GM18868 (cell line): Measurements from ENCODE around the gene AIFM1.

Experiments
- ATAC-seq: cut with Tn5 transposase; IDR thresholded peaks from one replicate; pipeline ENCODE4 v1.9.1; 2021; ENCODE audit warnings: mild to moderate bottlenecking, moderate library complexity; ENCODE audit not compliant: unreplicated experiment

Gene AIFM1

DNA sequence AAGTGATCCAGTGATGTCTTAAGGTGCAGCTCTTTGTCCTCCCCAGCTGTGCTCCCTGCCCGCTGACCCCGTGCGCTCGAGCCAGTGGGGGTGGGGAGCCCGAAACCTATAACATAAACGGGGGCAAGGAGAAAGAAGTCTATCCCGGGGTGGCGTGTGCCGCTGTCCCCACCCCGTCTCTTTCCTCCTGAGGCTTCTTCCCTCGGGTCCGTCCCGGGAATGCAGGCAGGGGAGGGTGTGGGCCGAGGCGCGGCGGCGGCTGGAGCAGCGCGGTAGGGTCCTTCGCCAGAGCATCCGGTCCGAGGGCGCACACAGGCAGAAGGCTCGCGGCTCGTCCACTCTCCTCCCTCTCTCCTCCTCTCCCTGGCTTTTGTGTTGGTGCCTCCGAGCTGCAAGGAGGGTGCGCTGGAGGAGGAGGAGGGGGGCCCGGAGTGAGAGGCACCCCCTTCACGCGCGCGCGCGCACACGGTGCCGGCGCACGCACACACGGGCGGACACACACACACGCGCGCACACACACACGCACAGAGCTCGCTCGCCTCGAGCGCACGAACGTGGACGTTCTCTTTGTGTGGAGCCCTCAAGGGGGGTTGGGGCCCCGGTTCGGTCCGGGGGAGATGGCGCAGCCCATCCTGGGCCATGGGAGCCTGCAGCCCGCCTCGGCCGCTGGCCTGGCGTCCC lies 5.9 kb upstream of the AIFM1 start, which contains the start of gene RAB33A:
Gene RAB33A (plus strand): TSS at position 517 of the 681 bp plus-strand sequence. CDS start 101 bp downstream, at position 618.
- peak; percentile 22 for ATAC-seq

DNA sequence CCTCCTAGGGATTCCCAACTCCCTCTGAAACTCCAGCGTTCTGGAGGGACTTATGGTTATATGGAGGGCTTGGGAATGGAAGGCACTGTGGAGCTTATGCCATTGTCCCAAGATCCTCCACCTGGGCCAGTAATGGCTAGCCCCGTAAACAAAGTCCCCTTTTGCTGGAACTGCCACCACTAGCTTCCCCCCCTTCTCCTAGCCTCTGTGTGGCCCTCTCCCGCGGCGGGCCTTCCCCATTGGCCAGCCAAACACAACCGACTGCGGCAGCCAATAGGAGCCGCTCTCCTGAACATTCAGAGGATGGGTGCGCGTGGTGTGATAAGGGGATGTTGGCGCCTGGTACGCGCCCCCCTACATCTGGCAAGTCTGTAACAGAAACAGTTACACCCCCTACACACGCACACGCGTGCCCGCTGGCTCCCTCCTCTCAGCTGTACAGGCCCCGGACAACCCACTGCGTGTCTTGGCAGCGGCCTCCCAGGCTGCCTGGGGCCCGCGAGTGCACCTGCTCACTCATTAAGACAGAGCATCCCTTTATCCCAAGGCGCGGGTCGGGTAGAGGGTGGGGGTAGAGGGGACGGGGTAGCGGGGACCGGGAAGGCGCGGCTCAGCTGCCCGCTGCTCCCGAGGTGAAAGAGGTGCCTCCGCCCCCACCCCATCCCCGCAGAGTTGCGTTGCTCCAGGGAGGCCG lies 5.3 kb upstream of the AIFM1 start:
- ATAC-seq, result peak; percentile 87

DNA sequence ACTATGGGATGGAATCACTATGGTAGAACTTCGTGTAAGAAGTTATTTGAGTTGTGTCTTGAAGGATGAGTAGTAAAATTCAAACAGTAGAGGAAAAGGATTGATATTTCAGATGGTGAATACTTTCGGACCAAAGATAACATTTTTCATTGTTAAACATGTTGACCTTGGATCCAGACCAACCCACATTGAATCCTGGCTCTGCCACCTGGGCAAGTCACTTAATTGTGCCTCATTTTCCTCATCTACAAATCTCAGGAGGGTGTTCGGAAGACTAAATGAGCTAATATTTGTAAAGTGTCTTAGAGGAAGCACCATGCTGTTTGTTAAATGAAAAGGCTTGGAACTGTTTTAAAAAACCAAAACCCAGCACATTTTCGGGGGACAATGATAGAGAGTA lies 1.4 kb upstream of the AIFM1 start:
- ATAC-seq, result no peak

DNA sequence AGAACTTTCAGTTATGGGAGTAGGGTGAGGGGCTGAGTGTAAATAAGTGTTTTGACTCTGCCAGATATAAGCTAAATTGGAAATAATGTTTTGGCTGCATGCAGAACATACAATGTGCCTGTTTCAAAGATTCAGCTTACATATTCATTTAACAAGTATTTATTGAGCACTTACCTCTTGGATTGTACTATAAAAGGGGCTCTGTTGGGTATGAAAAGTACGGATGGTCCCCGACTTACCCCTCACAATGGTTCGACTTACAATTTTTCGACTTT lies 799 bp upstream of the AIFM1 start:
- ATAC-seq, result no peak

DNA sequence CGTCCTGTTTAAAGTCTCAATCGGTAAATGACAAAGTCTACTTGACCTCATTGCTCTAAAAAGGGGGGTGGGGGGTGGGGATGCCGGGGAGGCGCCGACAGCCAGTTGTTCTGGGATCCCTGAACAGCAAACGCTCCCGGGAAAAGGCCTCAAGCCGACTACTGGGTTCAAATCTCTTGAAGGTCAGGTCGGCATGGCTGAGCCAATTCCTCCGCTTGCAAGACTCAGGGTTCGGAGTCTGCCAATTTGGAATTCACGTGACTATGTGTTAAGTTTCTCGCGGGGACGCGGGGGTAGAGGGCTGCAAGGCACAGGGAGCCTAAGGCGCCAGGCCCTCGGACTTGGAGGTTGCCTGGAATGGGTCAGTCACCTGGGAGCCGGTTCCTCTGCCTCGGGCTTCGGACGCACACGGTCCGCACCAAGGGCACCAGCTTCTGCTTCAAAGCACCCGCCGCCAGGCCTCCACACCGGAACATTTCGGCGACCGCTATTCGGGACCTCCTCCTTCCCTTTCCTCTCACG lies 399 bp downstream of the AIFM1 start:
- no peak for ATAC-seq

DNA sequence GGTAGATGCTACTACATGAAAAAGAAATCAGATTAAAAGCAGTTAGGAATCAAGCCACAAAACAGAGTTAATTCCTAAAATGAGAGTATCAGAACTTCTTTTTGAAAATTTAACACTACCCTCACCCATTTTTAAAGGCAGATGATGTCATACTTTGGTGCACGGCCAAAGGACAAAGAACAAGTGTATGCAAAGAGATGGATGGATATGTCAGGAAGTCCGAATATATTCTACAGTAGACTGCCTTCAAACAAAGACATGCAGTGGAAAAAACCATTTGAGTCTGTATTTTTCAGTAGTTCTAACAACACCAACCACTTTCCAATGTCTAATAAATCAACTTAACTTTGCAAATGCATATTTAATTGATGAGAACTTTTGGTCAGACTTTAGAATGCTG lies 2.2 kb downstream of the AIFM1 start:
- no peak for ATAC-seq

DNA sequence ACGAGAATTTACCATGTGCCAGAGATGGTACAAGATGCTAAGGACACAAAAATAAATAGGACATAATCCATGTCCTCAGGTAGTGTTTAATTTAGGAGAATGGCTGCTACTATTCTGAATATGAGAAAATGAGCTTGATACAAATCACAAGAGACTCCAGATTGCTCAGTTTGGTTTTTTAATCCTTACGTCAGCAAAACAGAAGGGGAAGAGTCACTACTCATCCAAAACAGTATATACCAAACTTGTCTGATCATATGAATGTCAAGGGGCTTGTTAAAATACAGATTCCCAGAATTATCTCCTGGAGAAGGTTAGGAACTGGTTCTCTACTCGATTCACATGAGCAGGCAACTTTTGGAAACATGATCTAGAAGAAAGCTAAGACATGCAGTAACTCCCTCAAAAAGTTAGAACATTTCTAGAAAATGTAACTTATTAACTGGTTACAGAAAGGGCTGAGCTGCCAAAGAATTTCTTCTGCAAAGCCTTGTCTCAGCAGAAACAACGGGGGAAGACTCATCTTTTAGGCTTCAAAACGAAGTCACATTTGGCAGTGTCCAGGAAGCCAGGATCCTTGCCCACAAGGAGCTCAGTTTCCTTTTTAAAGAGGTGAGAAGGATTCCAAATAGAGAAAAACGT lies 3.4 kb downstream of the AIFM1 start:
- no peak for ATAC-seq

DNA sequence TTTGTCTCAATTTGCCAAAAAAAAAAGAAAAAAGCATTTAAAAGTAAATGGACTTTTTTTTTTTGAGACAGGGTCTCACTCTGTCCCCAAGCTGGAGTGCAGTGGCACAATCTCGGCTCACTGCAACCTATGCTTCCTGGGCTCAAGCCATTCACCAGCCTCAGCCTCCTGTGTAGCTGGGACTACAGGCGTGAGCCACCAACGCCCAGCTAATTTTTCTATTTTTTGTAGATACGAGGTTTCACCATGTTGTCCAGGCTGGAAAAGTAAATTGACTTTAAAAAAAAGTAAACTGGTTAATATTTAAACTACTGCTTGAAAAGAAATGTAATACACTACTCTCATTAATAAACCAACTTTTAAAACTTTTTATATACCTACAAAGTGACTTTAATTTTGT lies 5.9 kb downstream of the AIFM1 start:
- no peak for ATAC-seq

DNA sequence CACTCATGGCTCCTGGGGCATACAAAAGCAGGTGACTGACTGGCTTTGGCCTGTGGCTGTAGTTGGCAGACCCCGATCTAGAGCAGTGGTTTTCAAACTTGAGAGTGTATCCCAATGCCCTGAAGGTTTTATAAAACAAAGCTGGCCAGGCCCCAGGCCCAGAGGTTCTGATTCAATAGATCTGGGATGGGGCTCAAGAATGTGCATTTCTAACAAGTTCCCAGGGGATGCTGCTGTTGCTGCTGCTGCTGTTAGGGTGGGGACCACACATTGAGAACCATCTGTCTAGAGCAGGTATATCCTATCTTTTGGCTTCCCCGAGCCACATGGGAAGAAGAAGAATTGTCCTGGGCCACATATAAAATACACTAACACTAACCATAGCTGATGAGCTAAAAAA lies 7.3 kb downstream of the AIFM1 start:
- ATAC-seq, result no peak

DNA sequence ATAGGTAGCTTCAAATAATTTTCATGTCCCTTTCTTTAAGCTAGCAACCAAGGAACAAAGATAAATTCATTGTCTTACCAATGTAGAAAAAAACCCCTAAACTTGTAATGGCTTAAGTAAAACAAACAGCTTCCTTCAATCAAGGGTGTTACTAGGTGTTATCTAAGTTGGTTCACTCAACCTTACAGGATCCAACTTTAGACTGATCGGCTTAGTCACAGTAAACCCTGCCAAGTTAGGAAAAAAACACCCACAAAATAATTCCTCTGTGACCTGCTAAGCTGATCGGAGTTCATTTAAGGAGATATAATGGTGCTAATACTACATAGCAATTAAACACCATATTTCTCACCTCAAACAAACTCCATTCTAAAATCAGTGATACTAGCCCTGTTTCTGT lies 10.1 kb downstream of the AIFM1 start:
- no peak for ATAC-seq

DNA sequence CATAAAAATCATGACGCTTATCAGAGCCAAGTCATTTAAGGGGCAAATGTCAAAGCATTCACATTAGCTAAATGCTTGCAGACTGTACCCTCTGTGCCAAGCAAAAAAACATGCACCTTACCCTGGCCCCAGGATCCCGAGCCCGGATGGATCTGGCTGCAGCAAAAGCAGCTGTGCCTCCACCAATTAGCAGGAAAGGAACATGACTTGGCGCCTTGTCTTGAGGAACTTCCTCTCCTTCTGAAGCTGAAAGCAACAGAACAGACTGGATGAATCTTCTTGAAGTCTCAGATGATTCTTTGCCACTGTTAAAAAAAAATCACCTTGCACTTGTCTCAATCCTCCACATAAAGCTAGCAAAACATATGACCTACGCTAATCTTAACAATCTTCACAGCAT lies 18.0 kb downstream of the AIFM1 start:
- ATAC-seq, result no peak

DNA sequence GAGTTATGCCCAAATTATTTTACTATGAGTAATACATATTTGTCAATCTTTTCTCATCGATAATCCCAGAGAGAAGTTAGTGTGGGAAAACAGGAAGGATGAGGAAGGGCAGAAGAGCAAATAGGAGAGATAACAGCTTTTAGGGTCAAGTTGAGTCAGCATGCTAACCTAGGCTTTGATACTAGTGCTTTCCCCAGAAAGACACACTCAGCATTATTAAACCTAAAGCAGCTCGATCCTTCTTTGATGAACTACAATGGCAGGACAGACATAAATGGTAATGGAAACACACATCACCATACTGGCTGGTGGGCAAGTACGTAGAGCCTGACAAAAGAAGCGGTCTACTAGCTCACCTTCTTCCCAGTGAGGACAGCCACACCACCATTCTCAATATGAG lies 20.5 kb downstream of the AIFM1 start:
- ATAC-seq, result no peak

DNA sequence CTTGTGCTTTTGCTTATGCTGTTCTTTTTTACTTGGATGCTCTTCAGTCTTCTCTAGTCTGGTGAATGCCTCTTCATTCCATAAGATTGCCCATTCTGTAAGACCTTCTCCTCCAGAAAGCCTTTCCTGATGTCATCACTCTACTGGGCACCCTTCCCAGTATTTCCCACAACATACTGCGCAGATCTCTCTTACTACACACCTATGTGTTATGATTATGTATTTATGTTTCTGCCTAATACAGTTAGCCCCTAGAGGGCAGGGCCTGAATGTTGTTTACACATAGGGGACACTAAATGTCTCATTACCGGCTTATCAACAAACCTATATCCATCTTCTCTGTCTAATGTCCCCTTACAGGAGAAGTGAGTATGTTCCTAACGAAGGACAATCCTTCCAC lies 21.1 kb downstream of the AIFM1 start:
- ATAC-seq, result no peak

DNA sequence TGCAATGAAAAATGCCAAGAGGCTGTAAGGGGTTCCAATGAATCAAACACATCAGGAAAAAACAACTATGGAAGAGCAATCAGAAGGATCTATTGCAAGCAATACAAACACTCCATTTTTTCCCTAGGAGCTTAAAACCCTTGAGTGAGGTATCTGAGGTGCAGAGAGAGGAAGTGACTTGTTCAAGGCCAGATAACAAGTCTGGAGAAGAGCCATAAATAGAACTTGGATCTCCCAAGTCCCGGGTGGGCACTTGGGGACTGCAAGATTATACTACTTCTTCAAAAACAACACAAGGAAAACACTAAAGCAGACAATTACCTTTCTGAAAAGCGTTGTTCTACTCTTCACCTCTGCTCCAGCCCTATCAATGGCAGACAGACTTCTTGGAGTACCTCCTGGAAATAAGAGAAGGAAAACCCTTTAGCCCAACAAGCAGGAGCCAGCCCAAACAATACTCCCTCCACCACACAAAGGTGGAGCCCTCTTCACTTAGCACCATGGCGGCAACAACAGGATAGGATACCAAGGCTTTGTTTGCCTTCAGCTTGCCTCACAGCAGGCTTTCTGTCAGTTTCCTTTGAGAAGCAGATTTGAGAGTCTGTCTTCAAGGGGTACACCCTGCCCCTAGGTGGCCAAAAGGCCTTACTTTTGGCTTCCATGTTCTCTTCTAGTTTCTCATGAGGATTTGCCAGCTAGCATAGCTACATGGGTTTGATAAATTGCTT lies 26.0 kb downstream of the AIFM1 start:
- ATAC-seq, result no peak

DNA sequence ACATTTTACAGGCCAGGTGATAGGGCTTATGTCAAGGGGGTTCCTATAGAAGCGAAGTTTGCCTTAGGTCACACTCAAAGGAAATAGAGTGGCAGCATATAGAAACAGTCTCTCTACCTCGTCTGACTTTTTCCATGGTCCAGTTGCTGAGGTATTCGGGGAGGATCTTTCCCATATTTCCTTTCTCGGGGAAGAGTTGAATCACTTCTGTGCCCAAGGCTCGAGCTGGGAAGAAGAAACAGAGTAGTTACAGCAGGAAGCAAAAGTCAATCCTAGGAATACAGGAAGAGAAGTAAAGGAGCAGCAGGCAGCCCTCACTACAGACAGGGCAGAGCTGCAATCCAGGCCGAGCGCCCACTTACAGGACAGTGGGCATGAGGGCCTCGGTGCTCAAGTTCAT lies 28.7 kb downstream of the AIFM1 start:
- ATAC-seq, result no peak

DNA sequence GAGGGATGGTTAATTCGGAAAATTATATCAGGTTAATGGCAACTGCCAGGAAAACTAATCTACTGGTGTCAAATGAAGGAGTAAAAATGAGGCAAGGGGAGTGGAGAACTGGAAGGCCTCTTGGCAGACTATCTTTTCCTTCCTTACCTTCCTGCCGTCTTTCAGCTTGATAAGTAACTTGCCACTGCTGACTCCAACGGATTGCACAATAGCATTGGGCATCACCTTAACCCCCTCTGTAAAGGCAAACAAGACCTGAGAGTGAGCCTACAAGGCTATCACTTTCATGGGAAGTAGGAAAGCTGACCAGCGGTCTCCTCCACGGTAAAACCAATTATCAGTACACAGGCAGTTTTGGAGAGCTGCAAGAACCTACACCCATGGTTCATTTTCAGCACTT lies 29.1 kb downstream of the AIFM1 start:
- ATAC-seq, result no peak

DNA sequence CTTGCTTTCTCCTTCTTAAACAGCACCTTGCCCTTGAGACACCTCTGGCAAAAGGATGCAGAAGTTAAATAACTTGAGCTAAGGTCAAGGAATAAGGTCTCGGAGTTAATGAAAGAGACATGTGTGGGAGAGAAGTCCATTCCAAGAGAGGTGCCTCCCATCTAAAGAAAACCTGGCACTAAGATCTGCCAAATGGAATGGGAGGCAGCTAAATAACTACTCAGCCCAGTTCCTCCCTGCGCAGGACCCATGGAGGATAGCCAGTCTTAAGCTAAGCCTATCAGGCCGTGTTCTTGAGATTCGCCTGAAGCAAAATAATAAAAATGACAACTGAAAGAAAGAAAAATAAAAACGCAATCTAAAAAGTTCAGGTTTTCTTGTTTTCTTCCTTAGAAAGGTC lies 34.7 kb downstream of the AIFM1 start:
- ATAC-seq, result no peak

DNA sequence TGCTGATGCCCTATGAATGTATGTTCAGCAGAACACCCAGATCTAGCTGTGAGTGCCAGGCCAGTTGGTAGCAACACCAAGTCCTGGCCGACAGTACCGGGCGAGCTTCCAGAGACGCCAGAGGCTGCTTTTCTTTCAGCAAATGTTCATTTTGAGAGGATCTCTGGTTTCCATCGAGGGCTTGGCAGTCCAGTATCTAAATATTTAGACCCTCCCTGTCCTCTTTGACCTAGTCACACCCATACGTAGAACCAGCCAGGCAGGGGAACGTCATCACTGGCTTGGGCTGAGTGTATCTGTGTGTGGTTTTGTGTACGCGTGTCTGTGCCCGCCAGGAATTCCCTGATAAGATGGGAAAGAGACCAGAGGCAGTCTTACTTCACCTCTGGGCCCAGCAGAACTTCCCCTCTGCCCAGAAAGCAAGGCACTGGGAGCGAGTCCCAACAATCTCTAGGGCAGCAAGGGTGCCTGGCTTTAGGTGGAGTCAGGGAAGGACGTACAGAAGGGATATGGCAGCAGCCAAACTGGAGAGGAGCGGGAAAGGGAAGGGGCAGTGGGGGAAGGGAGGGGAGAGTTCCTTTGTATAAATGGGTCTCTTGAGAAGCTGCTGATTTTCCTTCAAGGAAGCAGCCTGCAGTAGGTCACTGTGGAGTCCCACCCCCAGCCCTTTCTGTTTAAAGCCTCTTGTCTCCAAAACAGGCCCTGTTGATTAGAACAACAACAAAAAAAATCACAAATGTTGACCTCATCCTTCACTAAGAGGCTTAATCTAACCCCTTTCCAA lies 40.4 kb downstream of the AIFM1 start:
- ATAC-seq, result no peak

DNA sequence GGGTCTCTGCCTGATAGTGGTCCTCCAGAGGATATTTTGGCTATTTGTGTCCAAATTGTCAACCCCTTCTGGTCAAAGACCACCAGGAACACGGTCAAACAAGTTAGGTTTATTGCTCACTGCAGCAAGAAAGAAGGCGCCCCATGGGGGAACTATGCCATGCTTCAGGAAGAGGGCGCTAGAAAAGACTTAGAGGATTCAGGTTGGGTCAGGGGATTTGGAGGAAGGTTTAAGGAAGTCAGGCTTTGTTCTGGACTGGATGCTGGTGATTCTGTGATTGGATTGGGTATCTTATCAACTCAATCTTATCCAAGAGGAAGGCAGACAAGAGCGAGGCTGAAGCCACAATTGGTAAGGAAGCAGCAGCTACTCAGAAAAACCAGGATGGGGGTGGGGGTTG lies 41.1 kb downstream of the AIFM1 start:
- ATAC-seq, result no peak

DNA sequence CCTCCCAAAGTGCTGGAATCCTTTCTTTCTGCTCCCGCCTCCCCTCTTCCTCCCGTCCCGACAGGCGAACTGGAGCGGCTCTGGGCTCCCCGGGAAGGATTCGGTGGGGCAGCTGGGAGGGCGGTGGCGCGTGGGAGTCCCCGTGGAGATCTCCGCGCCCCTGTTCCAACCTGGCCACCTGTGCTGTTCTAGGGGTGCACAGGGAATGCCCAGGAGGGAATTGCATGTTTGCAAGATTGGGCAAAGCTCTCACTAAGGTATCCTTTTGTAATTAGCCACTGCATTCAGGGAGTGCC lies 44.2 kb downstream of the AIFM1 start:
- ATAC-seq, result no peak
